GM18861 (cell line): ENCODE data around the gene TMED6.

Experiments used
- ATAC-seq: cut with Tn5 transposase; IDR thresholded peaks from one replicate; pipeline ENCODE4 v1.9.1; 2021; ENCODE audit not compliant: unreplicated experiment

The TMED6 gene

GRCh38 chr16:69351309-69352027, at the start of gene TMED6:
Gene TMED6 (minus strand): TSS chr16:69351786. CDS start chr16:69351753, 33 bp downstream.
- ATAC-seq: no peak

GRCh38 chr16:69399361-69399760, 47.8 kb upstream of the TMED6 start:
- ATAC-seq: no peak

- ATAC-seq: no peak
Observed at GRCh38 chr16:69397821-69398521, 46.4 kb upstream of the TMED6 start.

- ATAC-seq: no peak
Observed at GRCh38 chr16:69396187-69397061, 44.8 kb upstream of the TMED6 start.

- no peak for ATAC-seq
Observed at GRCh38 chr16:69395859-69396186, 44.2 kb upstream of the TMED6 start.

- no peak for ATAC-seq
Observed at GRCh38 chr16:69393898-69394849, 42.6 kb upstream of the TMED6 start.

GRCh38 chr16:69386596-69386995, 35.0 kb upstream of the TMED6 start:
- no peak for ATAC-seq

- no peak for ATAC-seq
Observed at GRCh38 chr16:69384974-69385373, 33.4 kb upstream of the TMED6 start.

GRCh38 chr16:69382421-69382820, 30.8 kb upstream of the TMED6 start:
- no peak for ATAC-seq

GRCh38 chr16:69381231-69381630, 29.6 kb upstream of the TMED6 start:
- no peak for ATAC-seq

- ATAC-seq: no peak
Observed at GRCh38 chr16:69378760-69379159, 27.2 kb upstream of the TMED6 start.

GRCh38 chr16:69378036-69378435, 26.4 kb upstream of the TMED6 start:
- ATAC-seq: no peak

- ATAC-seq: no peak
Observed at GRCh38 chr16:69376393-69377059, 24.9 kb upstream of the TMED6 start.

GRCh38 chr16:69373019-69373418, 21.4 kb upstream of the TMED6 start:
- ATAC-seq: no peak

GRCh38 chr16:69371564-69371963, 20.0 kb upstream of the TMED6 start:
- no peak for ATAC-seq

GRCh38 chr16:69368866-69369265, 17.3 kb upstream of the TMED6 start:
- ATAC-seq: no peak

GRCh38 chr16:69367980-69368379, 16.4 kb upstream of the TMED6 start:
- ATAC-seq: no peak

GRCh38 chr16:69366431-69366830, 14.8 kb upstream of the TMED6 start:
- no peak for ATAC-seq

- no peak for ATAC-seq
Observed at GRCh38 chr16:69365901-69366300, 14.3 kb upstream of the TMED6 start.

- ATAC-seq: no peak
Observed at GRCh38 chr16:69364088-69364487, 12.5 kb upstream of the TMED6 start.
